Measurements from ENCODE around the gene UBXN6.

UBXN6 gene

DNA sequence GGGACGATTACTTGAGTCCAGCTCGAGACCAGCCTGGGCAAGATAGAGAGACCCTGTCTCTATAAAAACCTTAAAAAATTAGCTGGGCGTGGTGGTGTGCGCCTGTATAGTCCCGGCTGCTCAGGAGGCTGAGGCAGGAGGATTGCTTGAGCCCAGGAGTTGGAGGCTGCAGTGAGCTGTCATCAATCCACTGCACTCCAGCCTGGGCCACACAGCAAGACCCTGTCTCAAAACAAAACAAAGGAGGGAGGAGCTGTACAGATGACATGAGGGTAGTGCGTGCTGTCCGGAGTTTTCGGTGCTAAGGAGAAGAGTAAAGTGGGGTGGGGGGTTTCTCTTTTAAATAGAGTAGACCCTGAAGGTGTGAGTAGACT, 37.1 kb upstream of the UBXN6 start:
- TF ChIP-seq YY1 (IDR thresholded peaks at IDR 0.05; ENCODE audit: low read depth) (no peak), EGR1 (IDR thresholded peaks at IDR 0.05) (no peak), CEBPB (IDR thresholded peaks at IDR 0.05) (no peak), ZBTB7A (IDR thresholded peaks at IDR 0.05; ENCODE audit: low read depth) (no peak)
- TF ChIP-seq, protein P1, sequence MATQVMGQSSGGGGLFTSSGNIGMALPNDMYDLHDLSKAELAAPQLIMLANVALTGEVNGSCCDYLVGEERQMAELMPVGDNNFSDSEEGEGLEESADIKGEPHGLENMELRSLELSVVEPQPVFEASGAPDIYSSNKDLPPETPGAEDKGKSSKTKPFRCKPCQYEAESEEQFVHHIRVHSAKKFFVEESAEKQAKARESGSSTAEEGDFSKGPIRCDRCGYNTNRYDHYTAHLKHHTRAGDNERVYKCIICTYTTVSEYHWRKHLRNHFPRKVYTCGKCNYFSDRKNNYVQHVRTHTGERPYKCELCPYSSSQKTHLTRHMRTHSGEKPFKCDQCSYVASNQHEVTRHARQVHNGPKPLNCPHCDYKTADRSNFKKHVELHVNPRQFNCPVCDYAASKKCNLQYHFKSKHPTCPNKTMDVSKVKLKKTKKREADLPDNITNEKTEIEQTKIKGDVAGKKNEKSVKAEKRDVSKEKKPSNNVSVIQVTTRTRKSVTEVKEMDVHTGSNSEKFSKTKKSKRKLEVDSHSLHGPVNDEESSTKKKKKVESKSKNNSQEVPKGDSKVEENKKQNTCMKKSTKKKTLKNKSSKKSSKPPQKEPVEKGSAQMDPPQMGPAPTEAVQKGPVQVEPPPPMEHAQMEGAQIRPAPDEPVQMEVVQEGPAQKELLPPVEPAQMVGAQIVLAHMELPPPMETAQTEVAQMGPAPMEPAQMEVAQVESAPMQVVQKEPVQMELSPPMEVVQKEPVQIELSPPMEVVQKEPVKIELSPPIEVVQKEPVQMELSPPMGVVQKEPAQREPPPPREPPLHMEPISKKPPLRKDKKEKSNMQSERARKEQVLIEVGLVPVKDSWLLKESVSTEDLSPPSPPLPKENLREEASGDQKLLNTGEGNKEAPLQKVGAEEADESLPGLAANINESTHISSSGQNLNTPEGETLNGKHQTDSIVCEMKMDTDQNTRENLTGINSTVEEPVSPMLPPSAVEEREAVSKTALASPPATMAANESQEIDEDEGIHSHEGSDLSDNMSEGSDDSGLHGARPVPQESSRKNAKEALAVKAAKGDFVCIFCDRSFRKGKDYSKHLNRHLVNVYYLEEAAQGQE (IDR thresholded peaks at IDR 0.05; ENCODE audit: low read depth) = no peak
- TF ChIP-seq, protein P2, sequence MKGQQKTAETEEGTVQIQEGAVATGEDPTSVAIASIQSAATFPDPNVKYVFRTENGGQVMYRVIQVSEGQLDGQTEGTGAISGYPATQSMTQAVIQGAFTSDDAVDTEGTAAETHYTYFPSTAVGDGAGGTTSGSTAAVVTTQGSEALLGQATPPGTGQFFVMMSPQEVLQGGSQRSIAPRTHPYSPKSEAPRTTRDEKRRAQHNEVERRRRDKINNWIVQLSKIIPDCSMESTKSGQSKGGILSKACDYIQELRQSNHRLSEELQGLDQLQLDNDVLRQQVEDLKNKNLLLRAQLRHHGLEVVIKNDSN (IDR thresholded peaks at IDR 0.05) = no peak

DNA sequence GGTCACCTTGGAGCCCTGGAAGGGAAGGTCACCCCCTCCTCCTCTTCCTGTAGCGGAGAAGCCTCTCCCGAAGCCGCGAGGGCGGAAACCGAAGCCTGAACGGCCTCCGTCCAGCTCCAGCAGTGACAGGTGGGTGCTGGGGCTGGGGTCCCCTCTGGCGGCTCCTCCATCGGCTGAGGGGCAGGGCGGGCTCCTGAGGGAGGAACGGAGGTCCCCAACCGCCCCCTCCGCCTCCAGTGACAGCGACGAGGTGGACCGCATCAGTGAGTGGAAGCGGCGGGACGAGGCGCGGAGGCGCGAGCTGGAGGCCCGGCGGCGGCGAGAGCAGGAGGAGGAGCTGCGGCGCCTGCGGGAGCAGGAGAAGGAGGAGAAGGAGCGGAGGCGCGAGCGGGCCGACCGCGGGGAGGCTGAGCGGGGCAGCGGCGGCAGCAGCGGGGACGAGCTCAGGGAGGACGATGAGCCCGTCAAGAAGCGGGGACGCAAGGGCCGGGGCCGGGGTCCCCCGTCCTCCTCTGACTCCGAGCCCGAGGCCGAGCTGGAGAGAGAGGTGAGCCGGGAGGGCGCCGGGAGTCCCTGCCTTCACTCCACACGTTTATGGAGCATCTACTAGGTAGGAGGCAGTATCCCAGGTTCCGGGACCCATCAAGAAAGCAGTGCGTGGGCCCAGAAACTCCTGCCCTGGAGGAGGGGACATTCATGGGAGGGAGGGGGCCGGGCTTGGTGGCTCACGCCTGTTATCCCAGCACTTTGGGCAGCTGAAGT, 36.5 kb upstream of the UBXN6 start:
- TF ChIP-seq EP300 (IDR thresholded peaks at IDR 0.05; ENCODE audit: borderline replicate concordance) (no peak), CREB1 (IDR thresholded peaks at IDR 0.05; ENCODE audit: low read depth) (no peak), ZBTB7A (IDR thresholded peaks at IDR 0.05; ENCODE audit: low read depth) (no peak), TAF1 (IDR thresholded peaks at IDR 0.05; ENCODE audit: low read depth) (no peak), NFIC (IDR thresholded peaks at IDR 0.05) (no peak), EGR1 (IDR thresholded peaks at IDR 0.05) (no peak), FOXM1 (IDR thresholded peaks at IDR 0.05; ENCODE audit: borderline replicate concordance, low read depth) (no peak), RAD21 (IDR thresholded peaks at IDR 0.05; ENCODE audit: low read depth) (no peak), TCF12 (IDR thresholded peaks at IDR 0.05; ENCODE audit: low read depth) (no peak), CEBPB (IDR thresholded peaks at IDR 0.05) (no peak), TEAD4 (IDR thresholded peaks at IDR 0.05) (no peak), YY1 (IDR thresholded peaks at IDR 0.05; ENCODE audit: low read depth) (no peak)
- TF ChIP-seq, protein P2 (IDR thresholded peaks at IDR 0.05) = no peak
- TF ChIP-seq, protein P3, sequence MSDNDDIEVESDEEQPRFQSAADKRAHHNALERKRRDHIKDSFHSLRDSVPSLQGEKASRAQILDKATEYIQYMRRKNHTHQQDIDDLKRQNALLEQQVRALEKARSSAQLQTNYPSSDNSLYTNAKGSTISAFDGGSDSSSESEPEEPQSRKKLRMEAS (IDR thresholded peaks at IDR 0.05) = no peak
- TF ChIP-seq, protein P1 (IDR thresholded peaks at IDR 0.05; ENCODE audit: low read depth) = no peak

DNA sequence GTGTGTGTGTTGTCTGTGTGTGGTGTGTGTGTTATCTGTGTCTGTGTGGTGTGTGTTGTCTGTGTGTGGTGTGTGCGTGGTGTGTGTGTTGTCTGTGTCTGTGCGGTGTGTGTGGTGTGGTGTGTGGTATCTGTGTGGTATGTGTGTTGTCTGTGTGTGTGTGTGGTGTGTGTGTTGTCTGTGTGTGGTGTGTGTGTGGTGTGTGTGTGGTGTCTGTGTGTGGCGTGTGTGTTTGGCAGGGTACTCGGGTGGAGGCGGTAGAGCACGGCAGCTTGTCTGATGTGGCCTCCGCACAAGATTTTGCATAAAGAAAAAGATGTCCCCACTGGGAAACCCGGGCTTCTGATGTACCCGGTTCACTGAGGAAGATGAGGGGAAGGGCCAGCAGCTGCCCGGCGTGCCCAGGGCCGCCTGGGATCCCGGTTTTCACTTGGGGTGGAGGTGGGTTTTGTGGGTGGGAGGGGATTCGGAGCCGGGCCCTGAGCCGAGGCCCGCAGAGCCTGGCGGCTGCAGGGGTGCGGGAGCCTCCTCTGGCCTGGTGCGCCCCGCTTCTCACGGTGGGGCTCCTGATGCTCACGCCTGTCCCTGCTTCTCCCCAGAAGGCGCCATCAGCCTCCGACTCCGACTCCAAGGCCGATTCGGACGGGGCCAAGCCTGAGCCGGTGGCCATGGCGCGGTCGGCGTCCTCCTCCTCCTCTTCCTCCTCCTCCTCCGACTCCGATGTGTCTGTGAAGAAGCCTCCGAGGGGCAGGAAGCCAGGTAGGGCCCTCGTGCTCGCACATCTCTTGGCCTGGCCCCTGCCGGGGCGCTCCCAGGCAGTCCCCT, 35.7 kb upstream of the UBXN6 start:
- TF ChIP-seq EGR1 (IDR thresholded peaks at IDR 0.05) (no peak), FOXM1 (IDR thresholded peaks at IDR 0.05; ENCODE audit: borderline replicate concordance, low read depth) (no peak), YY1 (IDR thresholded peaks at IDR 0.05; ENCODE audit: low read depth) (no peak), RAD21 (IDR thresholded peaks at IDR 0.05; ENCODE audit: low read depth) (no peak)

DNA sequence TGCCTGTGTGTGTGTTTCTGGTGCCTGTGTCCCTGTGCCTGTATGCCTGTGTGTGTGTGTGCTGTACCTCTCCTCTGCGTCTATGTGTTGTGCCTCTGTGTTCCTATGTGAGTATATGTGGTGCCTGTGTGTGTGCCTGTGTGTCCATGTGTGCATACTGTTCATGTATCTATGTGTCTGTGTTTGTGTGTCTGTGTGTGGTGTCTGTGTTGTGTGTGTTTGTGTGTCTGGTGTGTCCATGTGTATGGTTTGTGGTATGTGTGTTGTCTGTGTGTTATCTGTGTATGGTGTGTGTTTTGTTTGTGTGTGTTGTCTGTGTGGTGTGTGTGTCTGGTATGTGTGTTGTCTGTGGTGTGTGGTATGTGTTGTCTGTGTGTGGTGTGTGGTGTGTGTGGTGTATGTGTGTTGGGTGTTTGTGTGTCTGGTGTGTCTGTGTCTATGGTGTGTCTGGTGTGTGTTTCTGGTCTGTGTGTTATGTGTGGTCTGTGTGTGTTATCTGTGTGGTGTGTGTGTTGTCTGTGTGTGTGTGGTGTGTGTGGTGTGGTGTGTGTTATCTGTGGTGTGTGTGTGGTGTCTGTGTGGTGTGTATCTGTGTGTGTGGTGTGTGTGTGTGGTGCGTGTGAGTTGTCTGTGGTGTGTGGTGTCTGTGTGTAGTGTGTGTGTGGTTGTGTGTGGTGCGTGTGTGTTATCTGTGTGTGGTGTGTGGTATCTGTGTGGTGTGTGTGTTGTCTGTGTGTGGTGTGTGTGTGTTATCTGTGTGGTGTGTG, 34.9 kb upstream of the UBXN6 start:
- no peak for TF ChIP-seq NFIC (IDR thresholded peaks at IDR 0.05)
- no peak for TF ChIP-seq CEBPB (IDR thresholded peaks at IDR 0.05)
- TF ChIP-seq ZBTB7A (IDR thresholded peaks at IDR 0.05; ENCODE audit: low read depth) = no peak

DNA sequence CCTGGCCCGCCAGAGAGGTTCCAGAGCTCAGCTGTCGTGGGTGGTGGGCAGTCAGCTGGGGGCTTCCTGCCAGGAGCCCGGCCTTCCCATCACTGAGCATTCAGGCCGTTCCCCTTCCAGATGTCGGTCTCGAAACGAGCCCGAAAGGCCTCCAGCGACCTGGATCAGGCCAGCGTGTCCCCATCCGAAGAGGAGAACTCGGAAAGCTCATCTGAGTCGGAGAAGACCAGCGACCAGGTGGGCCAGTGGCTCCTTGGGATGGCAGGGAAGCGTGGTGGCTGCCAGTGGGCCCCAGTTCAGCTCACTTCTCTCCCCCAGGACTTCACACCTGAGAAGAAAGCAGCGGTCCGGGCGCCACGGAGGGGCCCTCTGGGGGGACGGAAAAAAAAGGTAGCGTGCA, 33.9 kb upstream of the UBXN6 start:
- no peak for TF ChIP-seq CREB1 (IDR thresholded peaks at IDR 0.05; ENCODE audit: low read depth)
- no peak for TF ChIP-seq TEAD4 (IDR thresholded peaks at IDR 0.05)
- no peak for TF ChIP-seq TAF1 (IDR thresholded peaks at IDR 0.05; ENCODE audit: low read depth)
- TF ChIP-seq EP300 (IDR thresholded peaks at IDR 0.05; ENCODE audit: borderline replicate concordance) = no peak
- TF ChIP-seq, protein P2 (IDR thresholded peaks at IDR 0.05) = no peak
- TF ChIP-seq EGR1 (IDR thresholded peaks at IDR 0.05) = no peak
- TF ChIP-seq ZBTB7A (IDR thresholded peaks at IDR 0.05; ENCODE audit: low read depth) = no peak
- TF ChIP-seq FOXM1 (IDR thresholded peaks at IDR 0.05; ENCODE audit: borderline replicate concordance, low read depth) = no peak
- TF ChIP-seq NFIC (IDR thresholded peaks at IDR 0.05) = no peak
- TF ChIP-seq YY1 (IDR thresholded peaks at IDR 0.05; ENCODE audit: low read depth) = no peak
- no peak for TF ChIP-seq RAD21 (IDR thresholded peaks at IDR 0.05; ENCODE audit: low read depth)
- TF ChIP-seq, protein P1 (IDR thresholded peaks at IDR 0.05; ENCODE audit: low read depth) = no peak
- TF ChIP-seq CEBPB (IDR thresholded peaks at IDR 0.05) = no peak
- TF ChIP-seq, protein P3 (IDR thresholded peaks at IDR 0.05) = no peak
- no peak for TF ChIP-seq TCF12 (IDR thresholded peaks at IDR 0.05; ENCODE audit: low read depth)
